ENCODE results near the gene SLC22A15. TPM values are rescaled to one million over a fixed set of nuclear protein-coding genes. Genes with fewer than 3 reads are reported as not detected.

SLC22A15 gene
- total and polyA plus RNA-seq, 2 experiments from 2014 or later: 2.7 to 3.8 TPM

GRCh38 chr1:115987623-115988022 lies 11.3 kb downstream of the SLC22A15 start:
- Mint-ChIP-seq H3K4me1 (no peaks in the 10 kb centered on the region), H3K36me3 (ENCODE audit: low read depth) (no peaks in the 10 kb centered on the region), H3K9me3 (no peaks in the 10 kb centered on the region), H3K27ac (no peak overlapping the region), H3K27me3 (ENCODE audit: insufficient read depth, low read depth, poor library complexity) (no peaks in the 10 kb centered on the region), H3K4me3 (no peak overlapping the region)
- Histone ChIP-seq H3K27me3 (ENCODE audit: insufficient read depth) (no peaks in the 10 kb centered on the region), H3K4me1 (ENCODE audit: insufficient read depth) (peaks cover 4% of the 10 kb centered on the region; the same call in 1 of the 2 replicates), H3K79me2 (replicated peaks; ENCODE audit: insufficient read depth) (peaks cover 7% of the 10 kb centered on the region), H4K20me1 (replicated peaks; ENCODE audit: insufficient read depth) (no peaks in the 10 kb centered on the region), H3F3A (replicated peaks; ENCODE audit: low read depth) (no peaks in the 10 kb centered on the region), H3K4me2 (no peak overlapping the region), H3K9me2 (ENCODE audit: insufficient read depth) (no peaks in the 10 kb centered on the region), H3K36me3 (ENCODE audit: insufficient read depth) (no peaks in the 10 kb centered on the region), H3K4me3 (no peak overlapping the region), H3K27ac (ENCODE audit: low read depth) (no peak overlapping the region), H2AFZ (no peak overlapping the region)
- TF ChIP-seq ZNF462 (CRISPR knock-in tag; IDR thresholded peaks at IDR 0.05) (no peak), EZH2 (IDR thresholded peaks at IDR 0.05; ENCODE audit: low read depth, unreplicated experiment) (no peak), STAT1 (IDR thresholded peaks at IDR 0.05; ENCODE audit: unreplicated experiment) (no peak), CREB1 (CRISPR knock-in tag; IDR thresholded peaks at IDR 0.05; ENCODE audit: low read depth) (no peak), ZNF331 (CRISPR knock-in tag; IDR thresholded peaks at IDR 0.05; ENCODE audit: low read depth) (no peak), POLR2AphosphoS5 (IDR thresholded peaks at IDR 0.05; ENCODE audit: low read depth) (no peak), NANOG (IDR thresholded peaks at IDR 0.05; ENCODE audit: borderline replicate concordance) (no peak), ZNF114 (CRISPR knock-in tag; IDR thresholded peaks at IDR 0.05) (no peak), EZH2phosphoT487 (IDR thresholded peaks at IDR 0.05; ENCODE audit: unreplicated experiment) (no peak), JUNB (IDR thresholded peaks at IDR 0.05; ENCODE audit: unreplicated experiment) (no peak), CTCF (conservative IDR thresholded peaks at IDR 0.05; ENCODE audit: low read depth in 2 of 2) (no peak), REST (IDR thresholded peaks at IDR 0.05; ENCODE audit: unreplicated experiment) (no peak)
- TF ChIP-seq, protein P1, sequence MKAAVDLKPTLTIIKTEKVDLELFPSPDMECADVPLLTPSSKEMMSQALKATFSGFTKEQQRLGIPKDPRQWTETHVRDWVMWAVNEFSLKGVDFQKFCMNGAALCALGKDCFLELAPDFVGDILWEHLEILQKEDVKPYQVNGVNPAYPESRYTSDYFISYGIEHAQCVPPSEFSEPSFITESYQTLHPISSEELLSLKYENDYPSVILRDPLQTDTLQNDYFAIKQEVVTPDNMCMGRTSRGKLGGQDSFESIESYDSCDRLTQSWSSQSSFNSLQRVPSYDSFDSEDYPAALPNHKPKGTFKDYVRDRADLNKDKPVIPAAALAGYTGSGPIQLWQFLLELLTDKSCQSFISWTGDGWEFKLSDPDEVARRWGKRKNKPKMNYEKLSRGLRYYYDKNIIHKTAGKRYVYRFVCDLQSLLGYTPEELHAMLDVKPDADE (IDR thresholded peaks at IDR 0.05): no peak
- ATAC-seq (no peak), DNase-seq (ENCODE audit: low spot score) (no peak)

Measured in GM23338 (cell line).